GM12801 (cell line): ENCODE data around the gene PMF1.

ENCODE experiments used
- TF ChIP-seq, protein P1 (sequence below): IDR thresholded peaks from one replicate; pipeline ENCODE4 v1.5.1; 2011; ENCODE audit warnings: control low read depth; ENCODE audit not compliant: insufficient read length; ENCODE audit errors: extremely low read depth

Gene PMF1

GRCh38 chr1:156246781-156247459, 34.1 kb downstream of the PMF1 start:
- TF ChIP-seq, protein P1, sequence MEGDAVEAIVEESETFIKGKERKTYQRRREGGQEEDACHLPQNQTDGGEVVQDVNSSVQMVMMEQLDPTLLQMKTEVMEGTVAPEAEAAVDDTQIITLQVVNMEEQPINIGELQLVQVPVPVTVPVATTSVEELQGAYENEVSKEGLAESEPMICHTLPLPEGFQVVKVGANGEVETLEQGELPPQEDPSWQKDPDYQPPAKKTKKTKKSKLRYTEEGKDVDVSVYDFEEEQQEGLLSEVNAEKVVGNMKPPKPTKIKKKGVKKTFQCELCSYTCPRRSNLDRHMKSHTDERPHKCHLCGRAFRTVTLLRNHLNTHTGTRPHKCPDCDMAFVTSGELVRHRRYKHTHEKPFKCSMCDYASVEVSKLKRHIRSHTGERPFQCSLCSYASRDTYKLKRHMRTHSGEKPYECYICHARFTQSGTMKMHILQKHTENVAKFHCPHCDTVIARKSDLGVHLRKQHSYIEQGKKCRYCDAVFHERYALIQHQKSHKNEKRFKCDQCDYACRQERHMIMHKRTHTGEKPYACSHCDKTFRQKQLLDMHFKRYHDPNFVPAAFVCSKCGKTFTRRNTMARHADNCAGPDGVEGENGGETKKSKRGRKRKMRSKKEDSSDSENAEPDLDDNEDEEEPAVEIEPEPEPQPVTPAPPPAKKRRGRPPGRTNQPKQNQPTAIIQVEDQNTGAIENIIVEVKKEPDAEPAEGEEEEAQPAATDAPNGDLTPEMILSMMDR: no peak

DNA sequence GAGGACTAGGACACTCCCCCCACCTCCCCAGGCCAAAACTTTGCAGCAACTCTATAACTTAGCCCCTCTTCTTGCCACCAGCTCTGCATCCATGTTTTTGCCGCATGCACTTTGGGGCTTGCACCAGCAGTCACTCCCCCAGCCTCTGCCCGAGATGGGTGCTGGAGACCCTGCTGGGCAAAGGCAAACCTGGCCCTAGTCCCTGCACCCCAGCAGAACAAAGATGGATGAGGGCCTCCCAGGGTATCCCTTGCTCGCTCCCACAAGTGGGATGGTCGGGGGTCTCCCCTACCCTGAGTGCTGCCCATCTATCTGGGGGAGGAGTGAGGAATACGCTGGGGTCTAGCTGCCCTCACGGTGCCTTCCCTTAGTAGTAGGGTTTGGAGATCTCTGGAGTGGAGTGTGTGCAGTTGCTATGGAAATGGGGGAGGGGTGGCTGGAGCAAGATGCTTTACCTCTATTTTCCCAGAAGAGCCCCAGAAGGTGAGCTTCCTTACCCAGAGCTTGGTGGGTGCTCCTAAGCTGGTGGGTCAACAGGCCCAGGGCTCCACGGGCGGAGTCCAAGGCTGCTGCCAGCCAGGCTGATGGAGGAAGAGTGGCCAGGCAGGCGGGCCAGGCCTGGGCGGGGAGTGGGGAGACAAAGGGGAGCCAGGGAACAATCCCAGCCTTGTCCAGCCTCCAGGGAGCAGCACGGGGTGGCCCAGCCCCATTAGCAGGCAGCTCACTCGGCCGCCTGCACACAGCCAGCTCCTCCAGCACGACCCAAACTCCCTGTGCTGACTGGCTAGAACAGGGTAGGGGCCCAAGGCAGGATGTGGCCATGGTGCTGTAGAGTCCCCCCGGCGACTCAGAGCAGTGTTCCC, 34.9 kb downstream of the PMF1 start, which contains the start of gene PAQR6:
Gene PAQR6, minus strand, starts transcription at position 597 of the 863 bp plus-strand sequence. CDS start 1,325 bp downstream, outside the sequence.
- TF ChIP-seq, protein P1: no peak

DNA sequence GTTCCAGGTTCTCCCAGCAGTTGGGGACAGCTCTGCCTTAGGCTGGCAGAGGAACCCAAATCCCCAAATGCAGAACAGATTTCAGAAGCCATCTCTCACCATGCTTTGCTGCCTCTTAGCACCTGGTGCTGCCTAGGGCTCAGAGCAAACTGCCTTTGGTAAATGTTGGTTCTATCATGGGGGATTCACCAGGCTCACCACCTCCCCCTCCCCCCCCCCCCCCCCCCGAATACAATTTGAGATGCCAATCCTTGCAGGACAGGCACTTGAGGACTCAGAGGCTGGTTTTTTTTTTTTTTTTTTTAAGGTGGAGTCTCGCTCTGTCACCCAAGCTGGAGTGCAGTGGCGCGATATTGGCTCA, 35.5 kb downstream of the PMF1 start:
- TF ChIP-seq, protein P1: no peak

DNA sequence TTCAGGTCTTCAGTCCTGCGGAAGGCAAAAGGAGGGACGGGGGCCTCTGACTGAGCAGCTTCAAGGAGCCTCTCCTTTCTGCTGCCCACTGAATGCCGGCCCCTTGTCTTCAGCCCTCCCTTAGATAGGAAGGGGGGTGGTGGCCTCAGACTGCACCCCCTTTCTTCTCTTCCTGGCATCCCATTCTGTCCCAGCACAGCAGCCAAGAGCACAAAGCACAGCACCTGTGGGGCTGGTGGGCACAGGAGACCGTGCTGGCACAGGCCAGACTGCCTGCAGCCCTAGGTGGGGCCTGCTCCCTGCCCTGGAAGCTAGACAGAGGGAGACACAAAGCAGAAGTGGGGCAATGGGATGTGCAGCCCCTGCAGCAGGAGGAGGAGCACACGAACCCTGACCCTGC, 36.8 kb downstream of the PMF1 start:
- TF ChIP-seq, protein P1: no peak

DNA sequence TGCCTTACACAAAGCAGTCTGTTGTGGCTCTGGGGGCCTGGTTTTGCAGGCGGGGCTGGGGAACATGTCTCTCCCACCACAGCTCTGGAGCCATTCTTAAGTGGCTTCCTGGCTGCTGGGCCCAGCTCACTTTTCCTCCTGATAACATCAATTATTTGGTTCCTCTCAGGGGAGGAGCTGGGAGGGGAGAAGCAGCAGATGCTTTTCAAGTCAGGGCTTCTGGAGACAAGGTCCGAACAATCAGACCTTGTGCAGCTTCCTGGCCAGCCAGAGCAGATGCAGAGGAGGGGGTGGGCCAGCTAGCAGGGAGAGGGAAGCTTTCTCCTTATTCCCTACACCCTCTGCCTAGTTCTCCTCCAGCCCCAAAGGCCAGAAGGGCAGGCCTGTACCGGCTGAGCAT, 38.7 kb downstream of the PMF1 start:
- TF ChIP-seq, protein P1: no peak

DNA sequence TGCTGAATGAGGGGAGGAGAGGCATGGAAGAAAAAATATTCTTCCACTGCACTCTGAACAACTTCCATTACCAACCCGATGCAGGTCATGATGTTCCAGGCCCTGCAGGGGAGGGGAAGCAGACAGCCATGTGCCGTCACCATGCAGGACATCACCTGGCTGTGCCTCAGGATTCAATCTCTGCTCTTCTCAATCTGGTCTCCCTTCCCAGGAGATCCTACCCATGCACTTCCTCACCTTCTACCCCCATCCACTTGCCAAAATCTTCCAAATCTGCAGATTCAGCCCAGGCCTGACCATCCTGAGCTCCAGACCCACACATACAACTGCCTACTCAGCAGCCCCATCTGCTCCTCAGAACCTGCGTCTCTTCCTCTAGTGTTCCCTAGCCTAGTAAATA, 40.8 kb downstream of the PMF1 start:
- TF ChIP-seq, protein P1: no peak

DNA sequence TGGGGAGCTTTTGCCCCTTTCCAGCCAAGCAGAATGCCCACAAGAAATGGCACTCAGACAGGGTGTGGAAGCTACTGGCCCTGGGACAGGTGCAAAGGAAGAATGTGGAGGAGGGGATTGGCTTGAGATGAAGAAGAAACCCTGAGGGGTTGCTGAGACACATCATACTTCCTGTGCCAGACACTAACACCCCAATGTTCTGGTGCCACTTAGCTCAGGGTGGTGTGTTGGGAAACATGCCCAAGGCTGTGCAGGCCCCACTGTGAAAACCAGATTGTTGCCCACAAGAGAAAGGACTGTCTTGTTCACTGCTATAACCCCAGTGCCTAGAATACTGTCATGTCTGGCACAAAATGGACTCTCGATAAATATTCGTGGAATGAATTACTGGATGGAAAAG, 44.9 kb downstream of the PMF1 start:
- TF ChIP-seq, protein P1: no peak
